NCI-H82 treated with DMSO at 0.1 percent for 48 hours (cell line): ENCODE measurements around the gene PRDM16.

Experiments used
- DNase-seq: peaks from one replicate; lab custom pipeline; 2025; ENCODE audit not compliant: unreplicated experiment; lab: John Stamatoyannopoulos, UW

The PRDM16 gene

DNA sequence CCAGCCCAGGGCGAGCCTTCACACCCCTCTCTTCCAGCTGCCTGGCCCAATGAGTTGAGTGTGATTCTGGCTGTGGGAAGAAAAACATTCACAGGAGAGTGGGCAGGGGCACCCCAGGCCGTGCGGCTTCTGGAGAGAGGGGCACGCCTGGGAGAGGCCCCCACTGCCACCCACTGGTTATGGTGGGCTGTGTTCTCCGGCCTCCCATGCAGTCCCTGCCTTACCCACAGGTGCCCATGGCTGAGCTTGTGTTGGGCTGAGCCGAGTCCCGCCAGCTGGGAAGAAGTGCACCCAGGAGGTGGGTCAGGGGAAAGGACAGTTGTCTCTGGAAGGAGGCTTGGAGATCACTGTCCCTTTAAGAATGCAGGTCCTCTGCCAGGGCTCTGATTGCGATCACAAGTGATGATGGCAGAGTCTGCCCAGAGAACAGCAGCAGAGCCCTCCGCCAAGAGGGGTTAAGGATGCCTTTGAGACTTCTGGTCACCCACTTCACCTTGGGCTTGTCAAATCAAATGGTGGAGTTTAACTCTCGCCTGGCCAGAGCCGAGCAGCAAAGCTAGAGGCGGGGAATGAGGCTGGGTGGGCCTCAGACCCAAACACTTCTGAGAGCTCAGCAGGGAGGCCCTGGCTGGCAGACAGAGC is 260.8 kb downstream of the PRDM16 start:
- DNase-seq, result no peak

DNA sequence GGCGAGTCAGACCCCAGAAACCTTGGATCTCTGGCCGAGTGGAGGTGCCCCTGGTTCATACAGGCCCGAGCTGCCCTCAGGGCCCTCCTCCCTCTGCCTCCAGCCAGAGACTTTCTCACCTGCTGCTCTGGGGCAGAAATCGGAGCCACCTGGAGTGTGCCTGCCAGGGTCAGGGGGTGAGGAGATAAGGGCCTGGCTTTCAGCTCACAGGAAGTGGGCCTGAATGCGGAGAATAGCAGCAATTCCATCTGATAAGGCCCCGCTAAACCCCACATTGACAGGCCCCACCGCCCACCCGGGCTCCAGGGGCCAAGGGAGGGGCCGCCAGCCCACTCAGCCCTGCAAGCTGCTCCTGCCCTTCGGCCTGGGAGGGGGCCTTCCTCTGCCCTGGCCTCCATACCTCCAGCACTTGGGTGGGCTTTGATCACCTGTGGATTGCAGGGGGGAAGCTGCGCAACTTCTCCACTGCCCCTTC is 261.8 kb downstream of the PRDM16 start:
- no peak for DNase-seq

DNA sequence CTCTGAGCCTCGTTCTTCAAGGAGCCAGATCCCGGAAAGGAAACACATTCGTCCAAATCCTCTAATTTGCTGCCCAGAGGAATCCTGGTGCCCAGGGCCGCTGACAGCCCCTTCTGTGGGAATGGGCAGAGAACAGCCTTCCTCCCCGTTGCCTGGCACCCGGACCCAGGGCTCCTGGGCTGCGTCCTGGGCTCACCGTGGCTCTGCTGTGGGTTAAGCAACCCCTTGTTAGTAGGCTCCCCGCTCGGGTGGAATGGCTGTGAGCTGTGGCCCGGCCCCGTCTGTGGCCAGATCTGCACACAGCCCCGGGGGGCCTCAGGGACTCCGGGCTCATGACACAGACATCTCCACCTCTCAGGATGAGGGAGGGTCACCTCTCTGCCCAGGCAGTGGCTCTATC is 262.6 kb downstream of the PRDM16 start:
- DNase-seq, result no peak

DNA sequence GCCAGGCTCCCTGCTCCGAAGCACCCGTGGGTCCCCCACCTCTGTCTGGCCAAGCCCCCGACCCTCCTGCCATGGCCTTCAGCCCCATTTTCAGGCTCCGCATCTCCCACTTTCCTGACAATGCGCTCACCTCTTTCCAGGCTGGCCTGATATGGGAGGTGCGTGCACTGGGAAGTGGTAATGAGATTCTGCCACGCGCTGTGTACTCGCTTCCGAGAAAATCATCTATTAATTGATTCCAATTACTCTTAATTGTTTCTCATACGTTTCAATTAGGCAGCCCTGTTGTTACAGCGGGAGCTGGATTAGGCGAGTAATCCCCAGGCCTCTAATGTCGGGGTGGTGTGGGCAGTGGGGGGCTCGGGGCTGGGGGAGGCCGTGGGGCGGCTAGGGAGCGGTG is 263.0 kb downstream of the PRDM16 start:
- no peak for DNase-seq

- DNase-seq, result no peak
Measured at GRCh38 chr1:3332662-3333061, 263.7 kb downstream of the PRDM16 start.

- DNase-seq, result no peak
Measured at GRCh38 chr1:3333903-3334302, 264.9 kb downstream of the PRDM16 start.

DNA sequence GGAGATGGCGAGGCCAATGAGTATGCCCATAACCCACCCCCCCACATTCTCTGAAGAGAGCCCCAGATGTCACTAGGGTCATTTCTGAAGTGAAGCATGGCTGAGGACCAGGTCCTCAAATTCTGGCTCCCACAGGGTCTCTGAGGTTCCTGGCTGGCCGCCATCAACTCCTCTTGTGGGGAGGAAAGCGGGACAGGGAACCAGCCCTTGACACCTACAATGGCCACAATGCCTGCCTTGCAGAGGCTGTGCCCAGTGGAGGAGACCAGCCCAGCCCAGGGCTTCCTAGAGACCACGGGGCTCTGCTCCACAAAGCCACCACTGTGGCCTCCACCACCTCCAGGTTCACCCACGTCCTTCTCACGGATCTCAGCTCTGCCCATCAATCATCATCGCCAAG is 265.4 kb downstream of the PRDM16 start:
- no peak for DNase-seq

- no peak for DNase-seq
Measured at GRCh38 chr1:3335754-3336640, 267.0 kb downstream of the PRDM16 start.

- no peak for DNase-seq
Measured at GRCh38 chr1:3336641-3337630, 267.9 kb downstream of the PRDM16 start.

GRCh38 chr1:3337798-3338724 is 269.1 kb downstream of the PRDM16 start:
- DNase-seq, result no peak

GRCh38 chr1:3338725-3339070 is 269.7 kb downstream of the PRDM16 start:
- DNase-seq, result no peak

GRCh38 chr1:3339856-3340255 is 270.9 kb downstream of the PRDM16 start:
- no peak for DNase-seq

- DNase-seq, result no peak
Measured at GRCh38 chr1:3340548-3341235, 271.7 kb downstream of the PRDM16 start.

DNA sequence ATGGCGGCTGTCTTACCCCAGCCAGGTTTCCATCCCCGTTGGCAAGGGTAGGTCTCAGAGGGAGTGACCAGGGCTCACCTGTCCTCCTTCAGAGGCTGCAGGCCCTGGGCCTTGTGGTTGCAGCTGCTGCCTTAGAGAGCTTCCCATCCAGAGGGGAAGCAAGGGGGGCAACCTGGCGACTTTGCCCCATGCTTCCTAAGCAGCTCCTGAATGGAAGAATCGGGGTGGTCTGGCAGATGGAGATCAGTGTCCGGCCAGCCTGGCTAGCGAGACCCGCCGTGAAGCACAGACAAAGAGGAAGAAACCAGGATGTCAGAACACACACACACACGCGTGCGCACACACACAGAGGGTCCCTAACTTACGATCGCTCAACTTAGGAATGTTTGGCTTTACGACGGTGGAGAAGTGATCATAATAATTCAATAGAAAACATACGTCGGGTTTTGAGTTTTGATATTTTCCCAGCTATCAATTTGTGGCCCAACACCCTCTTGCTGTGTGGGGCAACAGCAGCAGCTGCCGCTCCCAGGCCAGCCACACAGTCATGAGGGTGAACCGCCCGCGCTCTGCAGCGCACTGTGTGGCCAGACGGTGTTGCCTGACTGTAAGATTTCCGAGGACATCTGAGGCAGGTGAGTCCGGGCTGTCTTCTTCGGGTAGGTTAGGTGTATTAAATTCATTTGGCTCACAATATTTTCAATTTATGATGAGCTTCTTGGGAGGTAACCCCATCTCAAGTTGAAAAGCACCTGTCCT is 272.4 kb downstream of the PRDM16 start:
- DNase-seq, result no peak

GRCh38 chr1:3342960-3343359 is 274.0 kb downstream of the PRDM16 start:
- no peak for DNase-seq

DNA sequence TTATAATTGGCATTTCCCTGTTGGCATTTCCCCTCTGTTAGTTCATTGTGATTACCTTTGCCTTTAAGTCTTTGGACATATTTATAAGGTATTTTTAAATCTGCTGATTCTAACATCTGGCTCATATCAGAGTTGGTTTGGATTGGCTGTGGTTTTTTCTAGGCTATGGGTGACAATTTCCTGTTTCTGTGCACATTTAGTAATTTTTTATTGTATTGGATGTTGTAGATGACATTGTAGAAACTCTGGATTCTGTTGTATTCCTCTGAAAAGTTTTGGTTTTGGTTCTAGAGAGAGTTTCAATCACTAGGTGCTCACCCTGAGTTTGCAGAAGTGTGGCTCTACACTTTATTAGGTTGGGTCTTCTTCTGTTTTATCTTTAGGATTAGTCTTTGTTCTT is 275.4 kb downstream of the PRDM16 start:
- DNase-seq, result no peak

DNA sequence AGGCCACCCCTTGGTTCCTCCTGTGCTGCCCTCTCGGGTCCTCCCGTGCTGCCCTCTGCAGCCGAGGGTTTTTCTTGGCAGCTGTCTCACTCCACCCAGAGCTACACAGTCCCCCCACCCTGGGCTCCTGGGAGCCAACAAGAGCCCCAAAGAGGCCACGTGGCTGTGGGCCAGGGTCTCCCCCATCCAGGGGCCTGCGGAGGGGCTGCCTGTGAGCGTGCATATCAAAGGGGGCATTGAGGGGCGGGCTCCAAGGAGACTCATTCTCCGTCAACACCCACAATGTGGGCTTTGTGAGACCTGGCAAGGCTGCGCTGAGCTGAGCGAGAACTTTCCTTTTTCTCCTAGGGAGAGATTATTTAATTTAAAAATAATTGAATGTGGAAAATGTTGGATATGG is 276.8 kb downstream of the PRDM16 start:
- no peak for DNase-seq

DNA sequence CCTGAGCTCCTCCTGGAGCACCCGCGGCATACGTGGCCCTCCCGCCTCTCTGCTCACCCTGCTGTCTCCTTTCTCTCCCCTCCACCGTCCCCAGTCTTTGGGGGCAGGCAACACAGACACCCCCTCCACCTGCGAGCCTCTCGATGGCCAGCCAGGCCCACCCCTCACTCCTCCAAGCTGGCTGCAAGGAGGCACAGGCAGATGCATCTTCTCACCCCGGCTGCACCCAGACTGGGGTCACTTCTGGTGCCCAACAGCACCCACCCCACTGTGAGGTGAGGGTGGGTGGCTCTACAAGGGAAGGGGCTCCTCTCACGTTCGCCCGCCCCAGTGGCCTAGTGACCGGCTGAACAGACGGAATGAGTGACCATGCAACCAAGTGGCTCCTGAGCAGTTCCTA is 277.5 kb downstream of the PRDM16 start:
- no peak for DNase-seq
